GM10248 (cell line): ENCODE data around the gene TMEM231.
A peak's percentile ranks its signal among the peaks of the same experiment; 100 is the strongest.
"Not testable (repeated sequence)": the region's sequence is repeated elsewhere in the genome, so short reads cannot be mapped to it uniquely, and the experiment has no call there.

ENCODE experiments used
- CTCF ChIA-PET: fragments of 300-600 bp; sonication (Branson Sonifier 250); formaldehyde crosslinking; extraction: SDS; loops from one replicate; lab custom pipeline; 2021; ENCODE audit warnings: antibody characterized with exemption; lab: Yijun Ruan, JAX
- POLR2A ChIA-PET: fragments of 350-650 bp; sonication (Branson Sonifier 250); formaldehyde crosslinking; extraction: SDS; loops from one replicate; lab custom pipeline; 2020; ENCODE audit warnings: antibody characterized with exemption; lab: Yijun Ruan, JAX
- DNase-seq: peaks from one replicate; pipeline ENCODE4 v3.0.0; 2012; ENCODE audit errors: extremely low spot score
- CTCF ChIP-seq: IDR thresholded peaks from 2 replicates; pipeline ENCODE4 v1.5.1; 2012; ENCODE audit warnings: mild to moderate bottlenecking, low read depth; ENCODE audit errors: extremely low read depth, missing control alignments, control extremely low read depth

Gene TMEM231

GRCh38 chr16:75552951-75553350 lies 3.1 kb downstream of the TMEM231 start:
- ChIA-PET POLR2A (interaction anchor here (0.7 kb wide), 1 partner anchor 211 kb away, joined by 5 read pairs; no protein-coding TSS in a partner anchor), CTCF (interaction anchor here (0.7 to 13.8 kb wide), 5 partner anchors 12 to 354 kb away, joined by 3 to 104 read pairs (median 26); partner anchors contain the start of gene GABARAPL2)
- DNase-seq, result no peak
- no peak for TF ChIP-seq CTCF

GRCh38 chr16:75550211-75550662 lies 5.8 kb downstream of the TMEM231 start:
- TF ChIP-seq CTCF, result peak; percentile 64
- peak; percentile 58 for DNase-seq
- CTCF ChIA-PET, result interaction anchor here (0.6 to 13.8 kb wide), 28 partner anchors 10 to 354 kb away, joined by 3 to 104 read pairs (median 4); partner anchors contain the start of genes ADAT1, CHST5, CHST6 and GABARAPL2
- POLR2A ChIA-PET, result no interaction called here

- DNase-seq, POLR2A ChIA-PET: not testable (repeated sequence)
- CTCF ChIA-PET, result interaction anchor here (1.1 to 13.8 kb wide), 3 partner anchors 13 to 76 kb away, joined by 3 to 104 read pairs (median 16); partner anchors contain the start of gene CHST5
These were observed 7.6 kb downstream of the TMEM231 start for GRCh38 chr16:75548456-75548855.

- no peak for TF ChIP-seq CTCF
- POLR2A ChIA-PET, result no interaction called here
These were observed 9.8 kb downstream of the TMEM231 start for GRCh38 chr16:75546293-75546692.

GRCh38 chr16:75545879-75546278 lies 10.2 kb downstream of the TMEM231 start:
- CTCF ChIA-PET, result interaction anchor here (1.2 kb wide), 1 partner anchor 8 kb away, joined by 3 read pairs; no protein-coding TSS in a partner anchor
- DNase-seq, POLR2A ChIA-PET: not testable (repeated sequence)

More at GRCh38 chr16:75546293-75546692, 9.8 kb downstream of the TMEM231 start:
- DNase-seq, result no peak
- CTCF ChIA-PET, result interaction anchor here (1.0 to 1.2 kb wide), 3 partner anchors 9 to 25 kb away, joined by 3 to 4 read pairs (median 4); partner anchors contain the start of gene TMEM231

GRCh38 chr16:75542462-75542861 lies 13.6 kb downstream of the TMEM231 start:
- POLR2A ChIA-PET, DNase-seq: not testable (repeated sequence)
- CTCF ChIA-PET, result interaction anchor here (1.2 kb wide), 1 partner anchor 25 kb away, joined by 4 read pairs; no protein-coding TSS in a partner anchor

GRCh38 chr16:75541236-75541635 lies 14.8 kb downstream of the TMEM231 start:
- TF ChIP-seq CTCF, result no peak
- DNase-seq, result no peak
- POLR2A ChIA-PET, result no interaction called here
- CTCF ChIA-PET, result interaction anchor here (1.2 to 2.1 kb wide), 2 partner anchors 19 to 22 kb away, joined by 4 to 6 read pairs; no protein-coding TSS in a partner anchor

- POLR2A ChIA-PET, CTCF ChIA-PET, DNase-seq: not testable (repeated sequence)
These were observed 17.0 kb downstream of the TMEM231 start for GRCh38 chr16:75538882-75539565.
